Right cardiac atrium (tissue), 5 donors: Measurements from ENCODE around the gene SYNPO2. TPM values are rescaled to one million over a fixed set of nuclear protein-coding genes. Genes with fewer than 3 reads are reported as not detected.
A peak's percentile ranks its signal among the peaks of the same experiment; 100 is the strongest.

ENCODE experiments used
- ATAC-seq, 2 donors: fragments of 200-7000 bp; cut with Tn5 transposase; one replicate each; pipeline versions ENCODE4 v1.8.0 to v1.9.1; 2020; ENCODE audit warnings: moderate library complexity in 2 of 2, mild to moderate bottlenecking in 1 of 2
- DNase-seq, 3 donors: peaks; one replicate each; pipeline ENCODE4 v3.0.0-alpha.2; 2020
- H3K27ac ChIP-seq: one replicate; pipeline ENCODE4 v1.5.1; 2013; ENCODE audit warnings: mild to moderate bottlenecking, low read length, control low read depth, moderate library complexity
- H3K27me3 ChIP-seq: one replicate; pipeline ENCODE4 v1.6.1; 2013; ENCODE audit not compliant: control insufficient read depth, insufficient read depth
- H3K4me1 ChIP-seq: one replicate; pipeline ENCODE4 v1.6.1; 2013; ENCODE audit warnings: low read length; ENCODE audit not compliant: control insufficient read depth, insufficient read depth
- H3K4me3 ChIP-seq: one replicate; pipeline ENCODE4 v1.5.1; 2013; ENCODE audit warnings: low read length, control low read depth
- H3K9me3 ChIP-seq: one replicate; pipeline ENCODE4 v1.6.1; 2013; ENCODE audit warnings: low read length; ENCODE audit not compliant: control insufficient read depth
- WGBS: extraction: QIAGEN DNeasy Blood & Tissue Kit; methylation state at CpG from one replicate; pipeline ENCODE4 v1.1.7; 2013; 5-methylcytosine and 5-hydroxymethylcytosine counted together
- intact Hi-C, 4 donors: fragments of 100-400 bp; cut with DNase I; formaldehyde crosslinking; loops; one replicate each; pipeline versions ENCODE4 v1.11.0 to v1.14.0; 2022 to 2023
- polyA plus RNA-seq: library from polyadenylated mRNA; stranded (reverse); fragments of 200-250 nt; gene quantifications from one replicate; pipeline ENCODE4 v1.2.3, GENCODE V29; 2013
- total RNA-seq, 4 donors: library from RNA; stranded (reverse); fragmentation: NEBNext Ultra II Directional; extraction: Animal tissue kit (Norgen Biotek cat#: 25700); gene quantifications; one replicate each; pipeline ENCODE4 v1.2.1, GENCODE V29; 2021
- donor health status: healthy with polysubstance abuse.
- donor health status: DM: no; HTN: yes; CAD: no.
- donor health status: DM: no; HTN: no; CAD: no.
- donor health status: DM: no; HTN: yes; CAD: no; lungs with severe emphysema.
- donor health status: DM: yes; HTN: yes; CAD: no.

Gene SYNPO2
- total and polyA plus RNA-seq, 5 donors, result 29.6 to 134 (median 113) TPM

GRCh38 chr4:119024102-119024501, 135.4 kb downstream of the SYNPO2 start:
- peaks cover 5% of the 10 kb centered on the region for H3K4me1 ChIP-seq
- intact Hi-C loops, result no loop called here
- H3K9me3 ChIP-seq, result no peaks in the 10 kb centered on the region
- WGBS, result 82% methylated on average over 4 of the region's 4 CpGs
- ATAC-seq, result no peak
- H3K27ac ChIP-seq, result no peak overlapping the region
- no peak overlapping the region for H3K4me3 ChIP-seq
- no peaks in the 10 kb centered on the region for H3K27me3 ChIP-seq
- no peak for DNase-seq

GRCh38 chr4:119025420-119025819, 136.8 kb downstream of the SYNPO2 start:
- WGBS, result 39% methylated on average over 4 of the region's 4 CpGs
- Histone ChIP-seq H3K27ac (no peak overlapping the region), H3K9me3 (no peaks in the 10 kb centered on the region), H3K4me3 (no peak overlapping the region), H3K4me1 (peaks cover 5% of the 10 kb centered on the region), H3K27me3 (no peaks in the 10 kb centered on the region)
- ATAC-seq (peak; percentile 40 to 53), DNase-seq (peak in 1 of 3 donors; percentile 75)
- intact Hi-C loops, result no loop called here

GRCh38 chr4:119025916-119026661, 137.4 kb downstream of the SYNPO2 start:
- ATAC-seq (peak; percentile 82 to 87), DNase-seq (no peak)
- Histone ChIP-seq H3K27me3 (no peaks in the 10 kb centered on the region), H3K9me3 (no peaks in the 10 kb centered on the region), H3K4me1 (peaks cover 5% of the 10 kb centered on the region), H3K4me3 (no peak overlapping the region), H3K27ac (peak overlapping the region; percentile 93)
- 26% methylated on average over 4 of the region's 4 CpGs for WGBS
- intact Hi-C loops, result no loop called here

- H3K9me3 ChIP-seq, result no peaks in the 10 kb centered on the region
- H3K27ac ChIP-seq, result peak overlapping the region; percentile 93
- DNase-seq (peak in 1 of 3 donors; percentile 59), ATAC-seq (peak; percentile 51 to 57)
- intact Hi-C loops, result no loop called here
- 63% methylated on average over 22 of the region's 22 CpGs for WGBS
- H3K4me1 ChIP-seq, result peaks cover 3% of the 10 kb centered on the region
- H3K27me3 ChIP-seq, result no peaks in the 10 kb centered on the region
- H3K4me3 ChIP-seq, result peak overlapping the region; percentile 29
Observed at GRCh38 chr4:119026662-119027444, 138.2 kb downstream of the SYNPO2 start.

- H3K9me3 ChIP-seq, result no peaks in the 10 kb centered on the region
- peaks cover 3% of the 10 kb centered on the region for H3K4me1 ChIP-seq
- DNase-seq (no peak), ATAC-seq (no peak)
- H3K27me3 ChIP-seq, result no peaks in the 10 kb centered on the region
- WGBS, result 44% methylated on average over 2 of the region's 2 CpGs
- intact Hi-C loops, result no loop called here
- H3K4me3 ChIP-seq, result peak overlapping the region; percentile 29
- H3K27ac ChIP-seq, result no peak overlapping the region
Observed at GRCh38 chr4:119027811-119028210, 139.2 kb downstream of the SYNPO2 start.

GRCh38 chr4:119028296-119028695, 139.6 kb downstream of the SYNPO2 start:
- intact Hi-C loops, result no loop called here
- H3K9me3 ChIP-seq, result no peaks in the 10 kb centered on the region
- peaks cover 3% of the 10 kb centered on the region for H3K4me1 ChIP-seq
- H3K27ac ChIP-seq, result no peak overlapping the region
- no peak overlapping the region for H3K4me3 ChIP-seq
- H3K27me3 ChIP-seq, result no peaks in the 10 kb centered on the region
- DNase-seq (no peak), ATAC-seq (no peak)
- 84% methylated on average over 2 of the region's 2 CpGs for WGBS

GRCh38 chr4:119029847-119030535, 141.3 kb downstream of the SYNPO2 start:
- Histone ChIP-seq H3K9me3 (no peaks in the 10 kb centered on the region), H3K27ac (no peak overlapping the region), H3K4me1 (peaks cover 3% of the 10 kb centered on the region), H3K4me3 (no peak overlapping the region), H3K27me3 (no peaks in the 10 kb centered on the region)
- intact Hi-C loops, result loop anchor here in 1 of 4 donors (5.0 kb wide), 1 partner anchor 48 kb away; no protein-coding TSS in a partner anchor
- DNase-seq, result no peak
- WGBS, result 92% methylated on average over 18 of the region's 18 CpGs
- ATAC-seq, result no peak

GRCh38 chr4:119030536-119030890, 141.9 kb downstream of the SYNPO2 start:
- Histone ChIP-seq H3K4me3 (no peak overlapping the region), H3K27ac (no peak overlapping the region), H3K4me1 (peaks cover 3% of the 10 kb centered on the region), H3K9me3 (no peaks in the 10 kb centered on the region), H3K27me3 (no peaks in the 10 kb centered on the region)
- DNase-seq (no peak), ATAC-seq (no peak)
- intact Hi-C loops, result loop anchor here in 1 of 4 donors (5.0 kb wide), 1 partner anchor 48 kb away; no protein-coding TSS in a partner anchor
- 95% methylated on average over 12 of the region's 12 CpGs for WGBS

GRCh38 chr4:119031218-119031617, 142.6 kb downstream of the SYNPO2 start:
- intact Hi-C loops, result loop anchor here in 1 of 4 donors (5.0 kb wide), 1 partner anchor 49 kb away; no protein-coding TSS in a partner anchor

GRCh38 chr4:119032921-119033685, 144.4 kb downstream of the SYNPO2 start:
- Histone ChIP-seq H3K4me3 (no peak overlapping the region), H3K4me1 (no peaks in the 10 kb centered on the region), H3K9me3 (no peaks in the 10 kb centered on the region), H3K27ac (no peak overlapping the region), H3K27me3 (no peaks in the 10 kb centered on the region)
- WGBS, result 82% methylated on average over 6 of the region's 6 CpGs
- ATAC-seq (no peak), DNase-seq (no peak)
- intact Hi-C loops, result loop anchor here in 1 of 4 donors (5.0 kb wide), 1 partner anchor 51 kb away; no protein-coding TSS in a partner anchor

More at GRCh38 chr4:119031218-119031617, 142.6 kb downstream of the SYNPO2 start:
- 94% methylated on average over 11 of the region's 11 CpGs for WGBS
- no peaks in the 10 kb centered on the region for H3K27me3 ChIP-seq
- H3K9me3 ChIP-seq, result no peaks in the 10 kb centered on the region
- no peak overlapping the region for H3K4me3 ChIP-seq
- DNase-seq (no peak), ATAC-seq (no peak)
- no peak overlapping the region for H3K27ac ChIP-seq
- H3K4me1 ChIP-seq, result peaks cover 3% of the 10 kb centered on the region
